NCI-H345 treated with DMSO at 0.1 percent for 48 hours (cell line): Measurements from ENCODE around the gene DDX42.
A peak's percentile ranks its signal among the peaks of the same experiment; 100 is the strongest.

Experiments used
- DNase-seq: peaks from one replicate; lab custom pipeline; 2025; ENCODE audit not compliant: unreplicated experiment; lab: John Stamatoyannopoulos, UW

DDX42 gene, protein sequence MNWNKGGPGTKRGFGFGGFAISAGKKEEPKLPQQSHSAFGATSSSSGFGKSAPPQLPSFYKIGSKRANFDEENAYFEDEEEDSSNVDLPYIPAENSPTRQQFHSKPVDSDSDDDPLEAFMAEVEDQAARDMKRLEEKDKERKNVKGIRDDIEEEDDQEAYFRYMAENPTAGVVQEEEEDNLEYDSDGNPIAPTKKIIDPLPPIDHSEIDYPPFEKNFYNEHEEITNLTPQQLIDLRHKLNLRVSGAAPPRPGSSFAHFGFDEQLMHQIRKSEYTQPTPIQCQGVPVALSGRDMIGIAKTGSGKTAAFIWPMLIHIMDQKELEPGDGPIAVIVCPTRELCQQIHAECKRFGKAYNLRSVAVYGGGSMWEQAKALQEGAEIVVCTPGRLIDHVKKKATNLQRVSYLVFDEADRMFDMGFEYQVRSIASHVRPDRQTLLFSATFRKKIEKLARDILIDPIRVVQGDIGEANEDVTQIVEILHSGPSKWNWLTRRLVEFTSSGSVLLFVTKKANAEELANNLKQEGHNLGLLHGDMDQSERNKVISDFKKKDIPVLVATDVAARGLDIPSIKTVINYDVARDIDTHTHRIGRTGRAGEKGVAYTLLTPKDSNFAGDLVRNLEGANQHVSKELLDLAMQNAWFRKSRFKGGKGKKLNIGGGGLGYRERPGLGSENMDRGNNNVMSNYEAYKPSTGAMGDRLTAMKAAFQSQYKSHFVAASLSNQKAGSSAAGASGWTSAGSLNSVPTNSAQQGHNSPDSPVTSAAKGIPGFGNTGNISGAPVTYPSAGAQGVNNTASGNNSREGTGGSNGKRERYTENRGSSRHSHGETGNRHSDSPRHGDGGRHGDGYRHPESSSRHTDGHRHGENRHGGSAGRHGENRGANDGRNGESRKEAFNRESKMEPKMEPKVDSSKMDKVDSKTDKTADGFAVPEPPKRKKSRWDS

DNA sequence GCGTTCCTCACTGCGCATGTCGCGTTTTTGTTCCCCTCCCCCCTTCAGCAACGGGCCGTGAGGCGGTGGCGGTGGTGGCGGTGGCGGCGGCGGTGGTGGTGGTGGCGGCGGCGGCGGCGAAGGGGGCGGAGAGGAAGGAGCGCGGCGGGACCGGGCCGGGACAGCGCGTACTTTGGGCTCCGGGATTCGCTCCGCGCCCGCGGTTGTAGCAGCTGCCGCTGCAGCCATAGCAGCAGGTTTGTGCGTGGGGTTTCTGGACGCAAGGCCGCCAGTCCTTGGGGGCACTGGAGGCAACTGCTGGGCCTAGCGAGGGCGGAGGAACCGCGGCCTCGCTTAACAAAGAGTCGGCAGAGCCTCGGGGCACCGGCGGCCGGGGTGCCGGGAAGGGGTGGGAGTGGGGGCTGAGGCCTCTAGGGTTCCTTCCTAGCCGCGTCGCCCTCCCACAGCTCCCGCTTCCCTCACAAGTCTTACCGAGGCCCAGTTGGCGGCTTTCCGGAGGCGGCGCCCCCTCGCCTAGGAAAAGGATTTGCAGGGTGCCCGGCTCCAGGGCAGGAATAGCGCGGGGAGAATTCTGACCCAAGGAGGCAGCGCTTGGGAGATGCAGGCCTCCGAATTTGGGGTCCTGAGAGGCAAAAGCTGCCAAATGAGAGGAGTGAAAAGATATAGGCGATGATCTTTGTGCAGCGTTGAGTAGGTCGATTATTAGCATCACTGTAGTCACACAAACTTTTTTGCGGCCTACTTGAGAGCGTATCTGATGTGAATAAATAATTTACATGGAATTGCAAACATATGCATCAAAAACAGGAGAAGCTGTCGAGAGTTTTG is at the start of gene DDX42:
TSS of gene DDX42 (plus strand) at position 30 of the 828 bp plus-strand sequence. CDS start 12,880 bp downstream, outside the sequence.
- DNase-seq = no peak

DNA sequence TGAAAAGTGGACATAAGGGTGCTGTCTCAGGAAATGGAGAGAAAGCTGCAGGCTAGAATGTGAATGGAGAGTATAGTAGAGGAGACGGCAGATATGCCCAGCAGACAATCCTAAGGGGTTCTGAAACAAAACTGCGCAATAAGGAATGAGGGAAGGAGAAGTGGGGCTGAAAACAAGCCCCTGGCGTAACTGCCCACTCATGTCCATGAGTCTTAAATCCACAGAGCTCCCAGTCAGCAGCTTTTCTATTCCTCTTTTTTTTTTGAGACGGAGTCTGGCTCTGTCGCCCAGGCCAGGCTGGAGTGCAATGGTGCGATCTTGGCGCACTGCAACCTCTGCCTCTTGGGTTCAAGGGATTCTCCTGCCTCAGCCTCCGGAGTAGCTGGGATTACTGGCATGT is 38.3 kb upstream of the DDX42 start:
- DNase-seq = no peak

DNA sequence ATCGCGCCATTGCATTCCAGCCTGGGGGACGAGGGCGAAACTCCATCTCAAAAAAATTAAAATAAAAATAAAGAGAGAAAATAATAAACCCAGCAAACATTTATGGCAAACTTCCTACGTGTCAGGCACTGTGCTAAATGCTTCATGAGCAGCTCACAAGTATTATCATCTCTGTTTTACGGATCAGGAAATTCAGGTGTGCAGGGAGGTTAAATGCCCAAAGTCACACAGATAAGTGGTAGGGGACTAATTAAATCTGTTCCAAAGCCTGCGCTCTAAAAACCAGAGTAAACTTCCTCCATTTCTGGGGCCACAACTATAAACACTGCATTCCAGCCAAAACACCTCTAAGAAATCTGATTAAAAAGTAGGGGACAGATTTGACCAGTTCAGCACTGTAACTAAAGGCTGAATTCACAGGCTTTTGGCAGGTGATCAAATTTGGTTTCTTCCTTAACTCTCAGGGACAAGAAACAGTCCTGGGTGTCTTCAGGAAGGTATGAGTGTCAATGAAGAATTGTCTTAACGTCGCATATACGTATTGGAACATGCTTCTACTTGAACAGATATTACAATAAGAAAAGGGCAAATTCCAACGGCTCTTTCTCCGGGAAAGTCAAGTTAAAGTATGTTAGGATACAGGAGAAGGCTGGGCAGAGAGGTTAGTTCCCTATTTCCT is 33.4 kb upstream of the DDX42 start:
- DNase-seq = no peak

DNA sequence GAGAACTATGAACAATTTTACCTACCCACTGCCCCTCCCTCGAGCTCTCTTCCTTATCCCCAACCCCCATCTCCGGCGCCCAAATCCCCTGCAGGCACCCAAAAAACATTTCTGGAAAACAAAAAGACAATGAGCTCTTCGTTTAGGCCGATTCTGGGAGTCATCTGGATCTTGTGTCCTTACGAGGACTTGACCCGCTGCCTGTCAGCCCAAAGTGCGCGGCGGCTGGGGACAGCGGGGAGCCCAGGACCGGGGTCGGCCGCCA is 32.9 kb upstream of the DDX42 start:
- DNase-seq = no peak

DNA sequence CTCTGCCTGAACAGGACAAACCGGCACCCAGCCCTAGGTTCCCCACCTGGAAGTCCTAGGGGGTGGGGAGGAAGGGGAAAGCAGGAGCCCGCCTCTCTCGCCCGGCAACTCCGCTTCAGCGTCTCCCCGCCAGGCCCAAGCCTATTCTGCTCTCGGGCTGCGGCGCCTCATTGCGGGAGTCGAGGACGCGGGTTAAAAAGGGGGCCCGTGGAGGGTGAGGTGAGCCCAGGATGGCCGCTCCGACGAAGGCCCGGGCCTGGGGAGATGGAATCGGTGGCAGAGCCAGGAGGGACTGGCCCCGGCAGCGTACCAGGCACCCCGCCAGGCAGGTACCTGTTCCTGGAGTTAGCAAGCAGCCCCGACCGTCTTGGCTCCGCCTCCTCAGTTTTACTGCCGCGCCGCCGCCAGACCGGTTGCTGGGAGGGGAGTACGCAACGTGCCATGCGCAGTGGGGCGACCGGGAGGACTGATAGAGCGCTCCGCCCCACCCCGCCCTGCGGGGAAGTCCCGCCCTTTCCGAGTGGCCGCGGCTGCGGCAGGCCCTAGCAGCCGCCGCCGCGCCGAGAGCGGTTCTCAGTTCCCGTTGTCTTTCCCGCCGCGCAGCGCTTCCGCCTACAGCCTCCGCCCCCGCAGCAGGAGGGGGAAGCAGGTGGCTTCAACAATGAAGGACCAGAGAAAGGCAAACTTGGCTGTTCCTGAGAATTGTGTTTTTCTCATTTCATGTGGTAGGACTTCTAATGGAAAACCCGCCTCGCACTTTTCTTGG is 32.4 kb upstream of the DDX42 start, which contains the start of gene STRADA:
TSS of gene STRADA (minus strand) at position 392 of the 766 bp plus-strand sequence. CDS start 13,430 bp downstream, outside the sequence.
- peak; percentile 96 for DNase-seq

DNA sequence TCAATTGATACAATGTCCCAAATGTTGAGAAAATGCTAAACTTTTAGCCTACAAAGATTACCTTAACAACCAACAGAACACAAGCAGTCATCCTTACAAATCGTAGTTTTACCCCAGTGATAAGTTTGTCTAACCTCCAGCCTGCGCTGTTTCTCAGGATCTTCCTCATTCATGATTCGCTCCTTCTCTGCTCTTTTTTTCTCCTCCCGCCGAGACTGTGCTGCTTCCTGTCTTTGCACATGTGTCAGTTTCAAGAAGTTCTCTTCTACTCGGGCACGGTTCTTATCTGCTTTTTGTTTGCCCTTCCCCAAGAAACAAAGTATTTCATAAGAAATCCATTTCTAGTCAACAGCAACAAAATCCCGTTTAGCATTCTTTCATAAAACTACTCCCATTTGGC is 22.2 kb upstream of the DDX42 start:
- no peak for DNase-seq

DNA sequence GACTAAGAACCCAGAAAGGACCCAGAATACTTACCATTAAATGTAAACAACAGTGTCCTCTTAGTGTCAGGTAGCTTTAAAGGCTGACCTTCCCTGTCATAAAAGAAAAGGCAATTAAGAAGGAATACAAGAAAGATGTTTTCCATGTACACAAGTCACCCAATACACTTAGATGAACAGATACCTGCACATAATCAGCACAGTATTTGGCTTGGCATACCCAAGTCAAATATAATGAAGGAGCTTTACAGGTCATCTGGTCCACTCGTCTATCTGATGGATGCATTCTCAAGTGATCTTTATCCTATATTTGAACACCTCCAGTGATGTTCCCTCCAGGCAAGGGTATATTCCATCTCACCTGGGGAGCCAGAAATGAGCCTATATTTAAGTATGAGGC is 21.3 kb upstream of the DDX42 start:
- no peak for DNase-seq

DNA sequence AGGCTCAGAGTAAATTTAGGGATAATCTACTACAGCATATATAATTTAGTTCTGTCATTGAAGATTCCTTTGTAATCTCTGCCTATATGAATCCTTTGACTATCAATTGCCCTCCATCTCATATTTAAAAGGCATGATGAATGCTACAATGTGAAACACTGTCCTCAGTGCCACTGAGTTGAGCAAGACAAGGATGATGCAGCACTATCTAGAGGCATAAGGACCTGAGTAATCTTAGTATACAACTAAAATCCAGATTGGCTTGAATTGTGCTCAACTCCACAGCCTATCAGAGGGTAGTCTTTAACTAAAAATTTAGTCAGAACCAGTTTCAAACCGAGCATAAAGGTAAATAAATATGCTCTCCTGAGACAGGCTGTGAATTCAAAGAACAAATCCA is 20.8 kb upstream of the DDX42 start:
- no peak for DNase-seq

DNA sequence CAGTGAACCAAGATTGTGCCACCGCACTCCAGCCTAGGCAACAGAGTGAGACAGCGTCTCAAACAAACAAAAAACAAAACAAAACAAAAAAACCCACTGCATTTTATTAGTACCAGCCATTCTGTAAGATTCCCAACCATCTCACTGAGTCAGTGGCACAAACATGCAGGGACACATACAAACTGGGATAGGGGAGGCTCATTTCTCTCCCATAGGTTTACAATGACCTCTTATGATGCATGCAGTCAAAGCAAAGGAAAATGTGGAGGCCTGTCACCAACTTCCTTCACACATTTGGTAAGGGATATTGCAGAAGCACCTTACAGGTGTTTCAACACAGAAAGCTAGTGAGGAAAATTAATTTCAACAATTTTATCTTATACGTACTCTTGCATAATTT is 19.9 kb upstream of the DDX42 start:
- DNase-seq = no peak

DNA sequence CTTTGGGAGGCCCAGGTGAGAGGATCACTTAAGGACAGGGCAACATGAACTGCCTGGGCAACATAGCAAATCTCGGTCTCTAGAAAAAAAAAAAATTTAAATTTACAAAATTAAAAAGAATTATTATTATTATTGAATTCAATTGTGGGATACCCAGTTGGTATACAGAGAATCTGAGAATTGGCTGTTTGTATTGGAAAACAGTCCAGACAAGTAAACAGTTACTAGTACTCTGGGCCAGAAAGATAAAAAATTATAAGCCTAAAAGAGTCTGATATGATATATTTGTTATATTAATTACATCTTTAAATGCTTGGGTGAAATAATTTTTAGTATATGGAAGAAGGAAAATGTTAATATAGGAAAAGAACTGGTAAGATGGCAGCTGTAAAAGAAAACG is 15.5 kb upstream of the DDX42 start:
- no peak for DNase-seq

DNA sequence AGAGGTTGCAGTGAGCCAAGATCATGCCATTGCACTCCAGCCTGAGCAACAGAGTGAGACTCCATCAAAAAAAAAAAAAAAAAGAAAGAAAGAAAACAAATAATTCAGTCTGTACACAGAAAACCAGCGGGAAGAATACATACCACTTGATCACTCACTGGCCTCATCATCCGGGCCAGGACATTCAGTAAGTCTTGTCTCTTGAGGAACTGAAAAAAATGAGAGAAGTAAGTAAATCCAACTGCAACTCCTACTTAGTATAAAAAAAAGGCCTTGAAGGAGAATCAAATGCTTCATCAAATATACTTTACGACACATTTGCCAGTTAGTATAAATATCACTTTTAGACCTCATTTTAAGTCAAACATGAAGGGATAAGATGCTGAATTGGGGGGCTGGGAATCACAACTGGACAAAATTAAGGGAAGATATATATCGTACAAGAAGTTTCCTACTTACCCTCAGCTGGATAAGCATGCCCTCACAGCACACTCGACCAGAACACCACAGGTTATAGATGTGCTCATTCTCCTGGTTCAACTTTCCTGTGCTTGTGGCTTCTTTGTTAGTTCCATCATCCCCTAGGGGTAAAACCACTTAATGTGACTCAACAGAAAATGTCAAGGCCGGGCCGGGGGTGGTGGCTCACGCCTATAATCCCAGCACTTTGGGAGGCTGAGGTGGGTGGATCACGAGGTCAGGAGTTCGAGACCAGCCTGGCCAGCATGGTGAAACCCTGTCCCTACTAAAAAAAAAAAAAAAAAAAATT is 13.0 kb upstream of the DDX42 start:
- DNase-seq = no peak

DNA sequence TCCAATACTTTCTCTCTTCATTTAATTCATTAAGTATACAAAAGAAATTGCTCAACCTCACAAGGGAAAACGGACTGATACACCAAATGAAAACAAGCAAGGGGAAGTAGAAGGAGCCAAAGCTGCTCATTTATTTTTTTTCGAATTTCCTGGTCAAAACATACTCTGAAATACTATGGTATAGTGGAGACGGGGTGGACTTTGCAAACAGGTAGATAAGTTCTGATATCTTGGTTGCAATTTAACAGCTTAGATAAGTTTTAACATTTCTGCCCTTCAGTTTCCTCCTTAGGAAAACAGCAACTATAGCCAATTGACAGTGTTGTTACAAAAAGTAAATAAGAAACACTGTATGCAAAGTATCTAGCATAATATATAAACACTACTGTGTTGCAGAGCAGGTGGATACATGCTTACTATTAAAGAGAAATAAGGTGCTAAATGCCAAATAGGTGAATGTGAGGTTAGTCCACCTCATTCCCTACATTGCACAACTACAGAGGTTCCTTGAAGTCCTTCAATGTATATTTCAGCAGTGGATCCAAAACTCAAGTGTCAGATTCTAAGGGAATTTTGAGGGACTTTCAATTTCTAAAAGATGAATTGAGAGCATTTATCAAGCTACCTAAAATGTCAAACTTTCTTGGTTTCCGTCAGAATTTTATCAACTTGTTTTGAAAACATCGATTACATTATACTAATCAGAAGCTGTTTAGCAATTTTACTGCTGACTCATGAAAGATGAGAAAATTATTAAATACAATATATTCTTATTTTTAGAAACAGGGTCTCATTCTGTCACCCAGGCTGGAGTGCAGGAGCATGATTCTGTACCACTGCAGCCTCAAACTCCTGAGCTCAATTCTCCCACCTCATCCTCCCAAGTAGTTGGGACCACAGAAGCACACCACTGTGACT is 11.6 kb upstream of the DDX42 start:
- DNase-seq = no peak

DNA sequence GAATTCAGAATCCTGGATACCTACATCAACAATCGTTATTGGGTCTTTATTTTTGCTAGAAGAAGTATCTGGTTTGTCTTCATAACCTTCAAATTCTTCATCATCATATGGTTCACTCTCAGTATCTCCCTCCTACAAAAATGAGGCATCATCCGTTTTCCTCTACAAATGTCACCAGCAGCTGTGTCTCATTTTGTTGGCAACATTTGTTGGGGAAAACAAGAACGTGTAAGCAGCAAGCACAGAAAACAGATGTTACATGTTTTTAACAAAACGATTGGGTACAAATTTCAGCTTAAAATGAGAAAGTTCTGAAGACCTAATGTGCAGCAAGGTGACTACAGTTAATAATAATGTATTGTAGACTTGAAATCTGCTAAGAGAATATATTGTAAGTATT is 9.3 kb upstream of the DDX42 start:
- no peak for DNase-seq

DNA sequence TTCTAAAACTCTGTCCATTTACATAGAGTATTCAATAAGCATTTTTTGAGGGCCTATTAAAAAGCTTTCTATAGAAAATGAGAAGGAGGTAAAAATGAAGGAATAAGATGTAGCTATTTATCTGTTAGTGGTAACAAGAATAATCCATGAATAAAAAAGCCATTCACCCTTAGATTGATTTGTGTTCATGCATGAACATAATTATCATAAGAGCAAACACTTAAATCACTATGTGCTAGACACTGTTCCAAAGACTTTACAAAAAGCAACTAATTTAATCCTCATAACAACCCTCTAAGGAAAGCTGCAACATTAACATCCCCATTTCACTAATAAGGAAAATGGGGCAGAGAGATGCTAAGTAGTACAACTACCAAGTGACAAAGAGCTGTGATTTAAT is 7.2 kb upstream of the DDX42 start:
- no peak for DNase-seq

DNA sequence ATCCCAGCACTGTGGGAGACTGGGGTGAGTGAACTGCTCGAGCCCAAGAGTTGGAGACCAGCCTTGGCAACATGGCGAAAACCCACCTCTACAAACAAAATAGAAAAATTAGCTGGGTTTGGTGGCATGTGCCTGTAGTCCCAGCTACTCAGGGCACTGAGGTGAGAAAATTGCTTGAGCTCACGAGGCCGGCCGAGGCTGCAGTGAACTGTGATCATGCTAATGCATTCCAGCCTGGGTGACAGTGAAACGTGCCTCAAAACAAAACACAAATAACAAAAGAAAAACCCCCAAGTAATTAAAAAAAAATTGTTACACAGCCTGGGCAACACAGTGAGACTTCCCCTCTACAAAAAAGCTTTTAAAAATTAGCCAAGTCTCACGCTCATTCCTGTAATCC is 5.5 kb upstream of the DDX42 start:
- DNase-seq = no peak

DNA sequence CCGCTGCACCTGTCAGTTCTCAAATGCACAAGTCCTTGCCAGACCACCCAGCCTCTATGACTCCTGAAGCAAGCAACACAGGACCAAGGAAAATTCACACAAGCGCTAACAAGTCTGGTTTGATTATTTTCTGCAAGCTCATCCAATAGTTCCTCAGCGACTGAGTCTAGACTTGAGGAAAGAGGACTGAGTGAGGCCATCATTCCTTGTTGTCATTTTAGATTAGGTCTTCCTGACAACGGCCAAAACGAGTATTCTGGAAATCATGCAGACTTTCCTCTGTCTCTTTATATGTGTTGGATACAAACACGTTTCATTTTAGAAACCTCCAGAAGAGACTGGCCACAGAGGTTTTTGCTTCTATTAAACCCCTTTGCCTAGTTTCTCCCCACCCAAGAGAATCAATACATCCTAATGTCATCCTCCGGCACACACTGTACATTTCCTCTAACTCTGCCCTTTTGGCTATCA is 1.1 kb upstream of the DDX42 start:
- DNase-seq = no peak

DNA sequence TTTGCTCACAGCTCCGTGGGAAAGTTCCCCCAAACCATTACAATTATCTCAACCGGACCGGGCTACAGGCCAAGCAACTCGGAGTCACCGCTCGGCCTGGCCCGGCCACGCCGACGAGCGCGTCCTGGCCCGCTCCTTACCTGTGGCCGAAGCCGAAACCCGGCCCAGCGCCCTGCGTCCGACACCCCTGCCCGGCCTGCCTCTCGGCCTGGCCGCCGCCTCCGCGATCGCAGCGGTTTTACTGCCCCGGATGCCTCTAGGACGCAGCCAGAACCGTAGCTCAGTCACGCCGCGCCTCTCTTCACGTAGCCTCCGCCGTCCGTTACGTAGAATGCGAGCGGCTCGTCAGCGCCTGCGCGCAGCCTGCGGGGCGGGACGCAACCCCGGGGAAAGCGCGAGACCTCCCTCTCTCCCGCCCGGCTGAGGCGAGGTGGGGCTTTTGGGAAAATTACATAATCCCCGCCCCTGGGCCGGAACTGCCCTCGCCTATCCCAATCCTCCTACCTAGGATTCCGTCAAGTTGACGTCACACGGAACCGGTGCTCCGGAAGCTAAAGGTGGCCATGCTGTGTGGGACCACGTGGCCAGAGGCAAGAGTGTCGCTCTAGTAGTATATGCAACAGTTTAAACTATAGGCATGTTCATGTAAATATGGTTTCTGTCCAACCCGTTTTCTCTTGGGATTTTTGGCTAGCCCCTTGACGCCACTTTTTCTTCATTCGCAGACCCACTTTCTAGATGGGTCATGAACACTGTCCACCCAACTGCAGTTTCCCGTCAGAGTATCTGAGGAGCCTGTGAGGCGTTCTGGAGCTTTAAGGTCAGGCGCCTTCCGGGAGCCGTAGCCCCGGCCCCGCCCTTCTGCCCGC is 464 bp upstream of the DDX42 start, which contains the start of gene CCDC47:
TSS of gene CCDC47 (minus strand) at position 326 of the 869 bp plus-strand sequence. CDS start 7,422 bp downstream, outside the sequence.
- peak; percentile 96 for DNase-seq
